Measurements from ENCODE around the gene PPFIA3.
"Not testable (repeated sequence)": the region's sequence is repeated elsewhere in the genome, so short reads cannot be mapped to it uniquely, and the experiment has no call there.

The PPFIA3 gene

DNA sequence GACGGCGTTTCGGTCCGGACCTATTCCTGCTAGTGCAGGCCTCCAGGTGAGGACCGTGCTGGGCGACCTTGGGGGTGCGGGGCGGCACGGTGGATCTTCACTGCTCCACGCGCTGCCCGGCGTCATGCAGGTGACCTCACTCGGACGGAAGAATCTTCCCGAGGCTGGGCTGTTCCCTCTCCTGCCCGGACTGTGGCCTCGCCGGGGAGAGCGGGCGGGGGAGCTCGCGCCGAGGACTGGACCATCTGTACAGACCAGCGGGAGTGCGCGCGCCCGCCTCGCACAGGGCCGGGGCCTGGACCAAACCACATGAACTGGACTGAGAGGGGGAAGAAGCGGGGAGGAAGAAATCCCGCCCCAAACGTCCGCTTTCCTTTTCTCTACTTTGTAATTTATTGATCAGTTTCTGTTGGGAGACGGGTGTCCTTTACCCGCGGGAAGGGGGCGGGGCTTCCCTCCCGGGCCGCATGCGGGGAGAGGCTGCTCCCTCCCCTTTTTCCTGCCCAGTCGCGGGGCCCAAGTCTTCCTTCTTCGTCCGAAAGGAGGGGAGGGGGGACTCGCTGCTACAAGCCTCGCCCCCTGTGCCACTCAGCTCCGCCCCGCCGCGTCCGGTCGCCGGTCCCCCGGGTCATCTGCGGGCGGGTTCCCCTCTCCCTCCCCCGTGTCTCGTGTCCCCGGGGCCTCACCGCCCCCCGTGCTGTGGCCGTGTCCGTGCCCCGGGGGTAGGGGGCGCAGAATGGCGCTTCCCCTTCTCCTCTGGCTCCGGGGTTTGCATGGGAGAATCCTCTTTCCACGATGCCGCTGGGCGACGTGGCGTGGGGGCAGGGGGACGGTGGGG is 31.0 kb downstream of the PPFIA3 start:
- peak; percentile 80 for DNase-seq (ENCODE audit: low read depth)

GRCh38 chr19:49150944-49151243 is 31.6 kb downstream of the PPFIA3 start:
- DNase-seq (ENCODE audit: low read depth), result no peak

DNA sequence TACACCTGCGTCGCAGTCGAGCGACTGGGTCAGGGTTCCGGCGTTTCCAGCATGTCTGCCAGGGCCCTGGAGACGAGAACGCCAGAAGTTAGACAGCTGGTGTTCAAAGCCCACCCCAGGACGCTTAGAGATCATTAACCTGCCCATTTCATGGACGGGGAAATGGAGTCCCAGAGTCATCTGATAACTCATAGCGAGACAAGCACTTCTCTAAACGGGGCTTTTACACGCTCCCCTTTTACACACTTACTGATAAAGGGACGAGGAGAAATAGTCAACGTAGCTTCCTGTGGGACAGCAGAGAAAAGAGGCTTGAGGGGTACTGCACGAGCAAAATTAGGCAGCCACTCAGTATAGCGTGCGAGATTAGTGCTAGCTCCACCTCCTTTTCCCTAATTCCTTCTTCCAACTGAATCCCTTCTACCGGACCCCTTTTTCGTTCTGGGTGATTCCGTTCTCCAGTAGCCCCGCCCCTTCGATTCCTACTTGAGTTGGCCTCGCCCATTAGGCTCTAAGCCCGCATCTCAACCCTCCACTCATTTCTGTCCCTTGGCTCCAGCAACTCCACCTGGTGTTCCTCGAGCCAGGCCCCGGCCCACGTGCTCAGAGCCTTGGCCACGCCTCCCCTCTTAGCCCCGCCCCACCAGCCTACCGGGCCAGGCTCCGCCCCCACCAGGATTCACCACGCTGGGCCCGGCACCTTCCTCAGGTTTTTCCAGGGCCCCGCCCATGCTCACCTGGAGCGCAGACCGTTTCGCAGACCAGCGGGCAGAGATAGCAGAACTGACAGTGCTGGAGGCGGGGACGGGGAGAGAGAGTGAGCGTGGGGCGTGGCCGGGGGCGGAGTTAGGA is 32.1 kb downstream of the PPFIA3 start:
- DNase-seq (ENCODE audit: low read depth), result peak; percentile 49

DNA sequence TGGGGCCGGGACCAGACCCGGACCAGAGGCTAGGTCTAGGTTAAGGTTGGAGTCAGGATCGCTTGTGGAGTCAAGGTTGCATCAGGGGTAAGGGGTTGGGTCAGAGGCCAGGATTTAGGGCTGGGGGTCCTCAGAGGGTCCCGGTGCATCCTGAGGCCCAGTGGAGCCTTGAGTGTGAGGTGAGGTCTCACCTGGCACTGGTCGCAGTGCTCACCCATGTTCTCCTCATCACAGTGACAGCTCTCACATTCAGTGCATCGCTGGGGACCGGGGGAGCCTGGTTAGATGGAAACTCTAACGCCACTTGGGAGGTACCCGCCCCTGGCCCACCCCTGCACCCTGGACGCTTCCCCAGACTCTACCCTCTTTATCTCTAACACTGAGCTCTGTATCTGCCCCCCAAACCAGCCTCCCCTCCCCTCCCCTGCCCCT is 32.8 kb downstream of the PPFIA3 start:
- DNase-seq (ENCODE audit: low read depth), result no peak

GRCh38 chr19:49153167-49153809 is 33.9 kb downstream of the PPFIA3 start:
- DNase-seq (ENCODE audit: low read depth), result no peak

DNA sequence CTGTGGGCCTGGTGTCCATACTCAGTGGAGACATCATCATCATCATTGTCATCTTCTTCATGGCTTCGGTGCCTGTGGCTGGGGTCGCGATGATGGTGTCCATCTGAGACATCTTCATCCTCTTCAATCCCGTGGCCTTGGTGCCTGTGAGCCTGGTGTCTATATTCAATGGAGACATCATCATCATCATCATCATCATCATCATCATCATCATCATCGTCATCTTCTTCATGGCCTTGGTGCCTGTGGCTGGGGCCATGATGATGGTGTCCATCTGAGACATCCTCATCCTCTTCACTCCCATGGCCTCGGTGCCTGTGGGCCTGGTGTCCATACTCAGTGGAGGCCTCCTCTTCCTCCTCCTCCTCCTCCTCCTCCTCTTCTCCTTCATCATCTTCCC is 34.9 kb downstream of the PPFIA3 start:
- DNase-seq (ENCODE audit: low read depth), result no peak

- DNase-seq (ENCODE audit: low read depth), result no peak
Observed at GRCh38 chr19:49155005-49155819, 35.9 kb downstream of the PPFIA3 start, which contains the start of gene HRC. Gene HRC (minus strand): TSS chr19:49155396. CDS start chr19:49155237, 159 bp downstream.

DNA sequence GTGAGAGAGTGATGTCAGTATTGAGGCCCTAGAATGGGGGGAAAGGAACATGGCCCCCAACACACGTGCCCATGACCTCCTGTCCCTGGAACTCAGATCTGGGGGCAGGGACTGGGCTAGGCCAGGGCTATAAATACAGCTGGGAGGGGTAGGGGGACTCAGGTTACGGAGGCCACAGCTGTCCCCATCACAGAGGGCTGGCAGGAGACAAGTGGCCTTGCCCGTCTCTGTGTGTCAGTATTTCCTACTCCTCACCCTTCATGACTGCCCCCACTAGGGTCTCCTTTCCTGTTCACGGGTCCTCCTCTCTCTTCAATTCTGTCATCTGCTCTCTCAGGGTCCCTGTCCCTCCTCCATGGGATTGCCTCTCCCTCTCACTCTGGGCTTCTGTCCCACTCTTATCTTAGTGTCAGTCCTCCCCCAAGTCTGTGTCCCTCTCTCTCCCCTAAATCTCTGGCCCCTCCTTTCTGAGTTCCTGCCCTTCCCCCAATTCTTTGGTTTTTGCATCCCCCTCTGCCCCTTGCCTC is 36.5 kb downstream of the PPFIA3 start:
- no peak for DNase-seq (ENCODE audit: low read depth)

GRCh38 chr19:49157445-49158224 is 38.3 kb downstream of the PPFIA3 start, which contains the start of gene TRPM4:
Gene TRPM4 (plus strand): TSS chr19:49157792. CDS start chr19:49157867, 75 bp downstream.
- DNase-seq (ENCODE audit: low read depth), result peak; percentile 84

DNA sequence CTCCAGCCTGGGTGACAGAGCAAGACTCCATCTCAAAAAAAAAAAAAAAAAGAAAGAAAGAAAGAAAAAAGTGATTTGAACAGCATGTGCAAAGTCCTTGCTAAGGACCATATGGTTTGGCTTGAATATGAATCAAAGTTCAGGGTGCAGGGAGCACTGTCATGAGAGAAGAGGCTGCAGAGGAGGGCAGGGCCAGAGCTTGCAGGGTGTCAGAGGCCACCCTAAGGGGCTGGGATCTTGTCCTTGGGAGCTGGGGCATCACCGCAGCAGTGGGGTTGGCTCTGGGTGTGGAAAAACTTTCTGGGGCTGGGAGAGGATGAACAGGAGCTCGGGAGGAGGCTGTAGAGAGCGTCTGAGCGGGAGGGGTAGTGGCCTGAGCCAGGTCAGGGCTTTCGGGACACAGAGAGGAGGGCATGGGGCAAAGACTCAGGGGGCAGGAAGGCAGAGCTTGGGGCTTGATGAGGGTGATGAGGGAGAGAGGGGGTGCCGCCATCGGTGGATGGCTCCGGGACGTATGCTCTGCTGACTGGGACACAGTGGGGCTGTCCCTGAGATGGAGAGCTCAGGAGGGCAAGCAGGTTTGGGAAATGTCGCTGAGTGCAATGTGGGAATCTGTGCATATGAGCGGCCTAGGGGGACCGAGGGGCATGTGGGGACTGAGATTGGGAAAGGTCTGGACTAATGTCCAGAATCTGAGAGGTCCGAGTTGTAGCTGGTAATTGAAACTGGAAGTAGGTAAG is 41.3 kb downstream of the PPFIA3 start:
- no peak for DNase-seq (ENCODE audit: low read depth)

DNA sequence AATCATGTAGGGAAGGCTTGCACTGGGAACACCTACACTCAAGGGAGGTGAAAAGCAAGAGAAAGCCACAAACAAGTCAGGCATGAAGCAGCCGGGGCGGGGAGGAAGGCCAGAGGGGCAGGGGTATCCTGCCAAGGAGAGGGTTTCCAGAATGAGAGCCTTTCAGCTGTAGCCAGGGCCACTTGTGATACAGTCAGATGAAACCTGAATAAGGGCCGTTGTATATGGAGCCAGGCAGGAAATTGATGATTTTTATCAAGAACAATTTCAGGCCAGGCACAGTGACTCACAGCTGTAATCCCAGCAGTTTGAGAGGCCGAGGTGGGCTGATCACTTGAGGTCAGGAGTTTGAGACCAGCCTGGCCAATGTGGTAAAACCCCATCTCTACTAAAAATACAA is 42.6 kb downstream of the PPFIA3 start:
- peak; percentile 48 for DNase-seq (ENCODE audit: low read depth)

GRCh38 chr19:49165111-49165750 is 45.9 kb downstream of the PPFIA3 start:
- DNase-seq (ENCODE audit: low read depth), result no peak

DNA sequence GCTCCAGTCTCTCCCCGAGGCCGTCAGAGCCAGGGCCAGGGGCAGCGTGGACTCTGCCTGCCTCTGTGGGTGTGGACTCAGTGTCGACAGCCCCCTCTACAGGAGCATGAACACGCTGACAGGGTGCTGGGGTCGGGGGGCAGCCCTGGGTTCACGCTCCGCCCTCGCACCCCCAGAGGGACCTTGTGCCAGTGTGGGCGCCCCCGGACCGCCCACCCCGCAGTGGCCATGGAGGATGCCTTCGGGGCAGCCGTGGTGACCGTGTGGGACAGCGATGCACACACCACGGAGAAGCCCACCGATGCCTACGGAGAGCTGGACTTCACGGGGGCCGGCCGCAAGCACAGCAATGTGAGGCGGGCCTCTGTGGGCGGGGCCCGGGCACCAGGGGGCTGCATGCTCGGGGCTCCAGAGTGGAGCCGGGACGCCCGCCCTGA is 46.5 kb downstream of the PPFIA3 start:
- DNase-seq (ENCODE audit: low read depth), result no peak

DNA sequence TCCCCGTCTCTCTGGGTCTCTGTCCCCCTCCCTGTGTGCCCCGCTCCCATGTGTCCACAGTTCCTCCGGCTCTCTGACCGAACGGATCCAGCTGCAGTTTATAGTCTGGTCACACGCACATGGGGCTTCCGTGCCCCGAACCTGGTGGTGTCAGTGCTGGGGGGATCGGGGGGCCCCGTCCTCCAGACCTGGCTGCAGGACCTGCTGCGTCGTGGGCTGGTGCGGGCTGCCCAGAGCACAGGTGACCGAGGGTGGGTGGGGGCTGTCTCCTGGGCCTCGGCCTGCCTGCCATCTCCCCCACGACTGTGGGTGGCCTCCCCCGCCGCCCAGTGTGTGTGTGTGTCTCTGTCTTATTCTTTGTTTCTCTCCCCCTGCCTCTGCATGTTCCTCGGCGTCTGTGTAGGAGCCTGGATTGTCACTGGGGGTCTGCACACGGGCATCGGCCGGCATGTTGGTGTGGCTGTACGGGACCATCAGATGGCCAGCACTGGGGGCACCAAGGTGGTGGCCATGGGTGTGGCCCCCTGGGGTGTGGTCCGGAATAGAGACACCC is 48.6 kb downstream of the PPFIA3 start:
- no peak for DNase-seq (ENCODE audit: low read depth)

GRCh38 chr19:49168421-49168820 is 49.1 kb downstream of the PPFIA3 start:
- no peak for DNase-seq (ENCODE audit: low read depth)

GRCh38 chr19:49173198-49173597 is 53.9 kb downstream of the PPFIA3 start:
- DNase-seq (ENCODE audit: low read depth), result no peak

DNA sequence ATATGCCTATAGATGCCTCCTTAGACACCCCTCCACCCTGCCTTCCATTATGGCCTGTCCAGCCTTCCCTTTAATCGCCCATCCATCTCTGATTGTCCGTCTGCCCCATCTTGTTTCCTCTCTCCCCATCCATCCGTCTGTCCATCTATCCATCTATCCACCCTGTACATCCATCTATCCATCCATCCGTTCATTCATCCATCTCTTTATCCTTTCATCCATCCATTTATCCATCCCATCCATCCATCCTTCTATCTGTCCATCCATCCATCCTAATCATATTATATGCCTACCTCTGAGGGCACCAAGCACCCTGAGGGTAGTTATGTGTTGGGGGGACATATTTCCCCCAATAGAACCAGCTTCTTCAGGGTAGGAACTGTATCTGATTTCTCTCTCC is 61.3 kb downstream of the PPFIA3 start:
- DNase-seq (ENCODE audit: low read depth), result no peak

DNA sequence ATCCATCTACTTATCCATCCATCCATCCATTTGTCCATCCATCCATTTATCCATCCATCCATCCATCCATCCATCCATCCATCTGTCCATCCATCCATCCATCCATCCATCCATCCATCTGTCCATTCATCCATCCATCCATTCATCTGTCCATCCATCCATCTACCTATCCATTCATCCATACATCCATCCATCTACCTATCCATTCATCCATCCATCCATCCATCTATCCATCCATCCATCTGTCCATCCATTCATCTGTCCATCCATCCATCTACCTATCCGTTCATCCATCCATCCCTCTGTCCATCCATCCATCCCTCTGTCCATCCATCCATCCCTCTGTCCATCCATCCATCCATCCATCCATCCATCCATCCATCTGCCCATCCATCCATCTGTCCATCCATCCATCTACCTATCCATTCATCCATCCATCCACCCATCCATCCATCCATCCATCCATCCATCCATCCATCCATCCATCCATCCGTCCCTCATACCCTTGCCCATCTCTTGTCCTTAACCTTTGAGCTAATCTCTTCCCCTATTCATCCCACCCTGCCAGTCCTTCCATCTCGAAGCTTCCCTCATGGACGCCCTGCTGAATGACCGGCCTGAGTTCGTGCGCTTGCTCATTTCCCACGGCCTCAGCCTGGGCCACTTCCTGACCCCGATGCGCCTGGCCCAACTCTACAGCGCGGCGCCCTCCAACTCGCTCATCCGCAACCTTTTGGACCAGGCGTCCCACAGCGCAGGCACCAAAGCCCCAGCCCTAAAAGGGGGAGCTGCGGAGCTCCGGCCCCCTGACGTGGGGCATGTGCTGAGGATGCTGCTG is 62.9 kb downstream of the PPFIA3 start:
- not testable (repeated sequence) for DNase-seq (ENCODE audit: low read depth)

Measured in ELR (cell line).